HEK293 (cell line): ENCODE results near the gene GOLGA6L1.
"Not testable (repeated sequence)": the region's sequence is repeated elsewhere in the genome, so short reads cannot be mapped to it uniquely, and the experiment has no call there.

Source experiments
- ZNF138 ChIP-seq: fragments of 450-650 bp; formaldehyde crosslinking; IDR thresholded peaks from 2 replicates; pipeline ENCODE4 v1.5.1; 2016; ENCODE audit warnings: missing biosample characterization, missing genetic modification characterization, borderline replicate concordance
- ZNF274 ChIP-seq, 2 experiments: fragments of 200-500 bp in 1 of 2; fragments of 450-650 bp in 1 of 2; sonication (Bioruptor generic) in 1 of 2; formaldehyde crosslinking in 1 of 2; IDR thresholded peaks; 2 replicates each; pipeline versions ENCODE4 v1.5.1 to v1.6.1; 2014 to 2016; ENCODE audit warnings: borderline replicate concordance in 1 of 2, inconsistent platforms in 1 of 2, low read length in 1 of 2, missing biosample characterization in 1 of 2, missing genetic modification characterization in 1 of 2
- ZNF341 ChIP-seq: fragments of 450-650 bp; formaldehyde crosslinking; IDR thresholded peaks from 2 replicates; pipeline ENCODE4; 2016; ENCODE audit warnings: low read depth, missing biosample characterization, missing genetic modification characterization
- TF ChIP-seq, protein P1 (sequence below): fragments of 450-650 bp; formaldehyde crosslinking; IDR thresholded peaks from 2 replicates; pipeline ENCODE4 v1.5.1; 2016; ENCODE audit warnings: missing biosample characterization, missing genetic modification characterization, borderline replicate concordance
- TF ChIP-seq, protein P2 (sequence below): fragments of 450-650 bp; formaldehyde crosslinking; IDR thresholded peaks from 2 replicates; pipeline ENCODE4 v1.5.1; 2016; ENCODE audit warnings: missing biosample characterization, missing genetic modification characterization
- TF ChIP-seq, protein P3 (sequence below): fragments of 450-650 bp; formaldehyde crosslinking; IDR thresholded peaks from 2 replicates; pipeline ENCODE4 v1.5.1; 2016; ENCODE audit warnings: missing biosample characterization, missing genetic modification characterization

DNA sequence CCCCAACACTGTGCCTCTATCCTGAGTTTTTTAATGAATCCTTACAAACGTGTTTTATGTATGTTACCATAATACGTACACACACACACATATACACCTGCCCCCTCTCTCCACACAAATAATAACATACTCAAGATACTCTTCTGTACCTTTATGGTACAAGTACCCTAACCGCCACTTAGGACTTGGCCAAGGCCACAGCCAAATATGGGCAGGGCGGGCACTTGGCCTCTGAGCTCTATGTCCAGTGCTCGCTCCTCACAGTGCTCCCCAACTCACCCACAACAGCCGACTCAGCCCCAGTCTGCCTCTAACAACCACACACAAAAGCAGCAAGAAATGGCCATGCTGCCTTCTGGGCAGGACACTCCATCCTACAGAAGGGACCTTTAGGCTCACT, 3.8 kb downstream of the GOLGA6L1 start:
- TF ChIP-seq, protein P1, sequence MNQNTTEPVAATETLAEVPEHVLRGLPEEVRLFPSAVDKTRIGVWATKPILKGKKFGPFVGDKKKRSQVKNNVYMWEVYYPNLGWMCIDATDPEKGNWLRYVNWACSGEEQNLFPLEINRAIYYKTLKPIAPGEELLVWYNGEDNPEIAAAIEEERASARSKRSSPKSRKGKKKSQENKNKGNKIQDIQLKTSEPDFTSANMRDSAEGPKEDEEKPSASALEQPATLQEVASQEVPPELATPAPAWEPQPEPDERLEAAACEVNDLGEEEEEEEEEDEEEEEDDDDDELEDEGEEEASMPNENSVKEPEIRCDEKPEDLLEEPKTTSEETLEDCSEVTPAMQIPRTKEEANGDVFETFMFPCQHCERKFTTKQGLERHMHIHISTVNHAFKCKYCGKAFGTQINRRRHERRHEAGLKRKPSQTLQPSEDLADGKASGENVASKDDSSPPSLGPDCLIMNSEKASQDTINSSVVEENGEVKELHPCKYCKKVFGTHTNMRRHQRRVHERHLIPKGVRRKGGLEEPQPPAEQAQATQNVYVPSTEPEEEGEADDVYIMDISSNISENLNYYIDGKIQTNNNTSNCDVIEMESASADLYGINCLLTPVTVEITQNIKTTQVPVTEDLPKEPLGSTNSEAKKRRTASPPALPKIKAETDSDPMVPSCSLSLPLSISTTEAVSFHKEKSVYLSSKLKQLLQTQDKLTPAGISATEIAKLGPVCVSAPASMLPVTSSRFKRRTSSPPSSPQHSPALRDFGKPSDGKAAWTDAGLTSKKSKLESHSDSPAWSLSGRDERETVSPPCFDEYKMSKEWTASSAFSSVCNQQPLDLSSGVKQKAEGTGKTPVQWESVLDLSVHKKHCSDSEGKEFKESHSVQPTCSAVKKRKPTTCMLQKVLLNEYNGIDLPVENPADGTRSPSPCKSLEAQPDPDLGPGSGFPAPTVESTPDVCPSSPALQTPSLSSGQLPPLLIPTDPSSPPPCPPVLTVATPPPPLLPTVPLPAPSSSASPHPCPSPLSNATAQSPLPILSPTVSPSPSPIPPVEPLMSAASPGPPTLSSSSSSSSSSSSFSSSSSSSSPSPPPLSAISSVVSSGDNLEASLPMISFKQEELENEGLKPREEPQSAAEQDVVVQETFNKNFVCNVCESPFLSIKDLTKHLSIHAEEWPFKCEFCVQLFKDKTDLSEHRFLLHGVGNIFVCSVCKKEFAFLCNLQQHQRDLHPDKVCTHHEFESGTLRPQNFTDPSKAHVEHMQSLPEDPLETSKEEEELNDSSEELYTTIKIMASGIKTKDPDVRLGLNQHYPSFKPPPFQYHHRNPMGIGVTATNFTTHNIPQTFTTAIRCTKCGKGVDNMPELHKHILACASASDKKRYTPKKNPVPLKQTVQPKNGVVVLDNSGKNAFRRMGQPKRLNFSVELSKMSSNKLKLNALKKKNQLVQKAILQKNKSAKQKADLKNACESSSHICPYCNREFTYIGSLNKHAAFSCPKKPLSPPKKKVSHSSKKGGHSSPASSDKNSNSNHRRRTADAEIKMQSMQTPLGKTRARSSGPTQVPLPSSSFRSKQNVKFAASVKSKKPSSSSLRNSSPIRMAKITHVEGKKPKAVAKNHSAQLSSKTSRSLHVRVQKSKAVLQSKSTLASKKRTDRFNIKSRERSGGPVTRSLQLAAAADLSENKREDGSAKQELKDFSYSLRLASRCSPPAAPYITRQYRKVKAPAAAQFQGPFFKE (tag by site-specific recombination): not testable (repeated sequence)
- not testable (repeated sequence) for TF ChIP-seq ZNF341 (tag by site-specific recombination); ZNF274 (IDR thresholded peaks at IDR 0.05; ENCODE audit: low read length); ZNF274 (tag by site-specific recombination; IDR thresholded peaks at IDR 0.05; ENCODE audit: borderline replicate concordance); ZNF138 (tag by site-specific recombination)
- TF ChIP-seq, protein P2, sequence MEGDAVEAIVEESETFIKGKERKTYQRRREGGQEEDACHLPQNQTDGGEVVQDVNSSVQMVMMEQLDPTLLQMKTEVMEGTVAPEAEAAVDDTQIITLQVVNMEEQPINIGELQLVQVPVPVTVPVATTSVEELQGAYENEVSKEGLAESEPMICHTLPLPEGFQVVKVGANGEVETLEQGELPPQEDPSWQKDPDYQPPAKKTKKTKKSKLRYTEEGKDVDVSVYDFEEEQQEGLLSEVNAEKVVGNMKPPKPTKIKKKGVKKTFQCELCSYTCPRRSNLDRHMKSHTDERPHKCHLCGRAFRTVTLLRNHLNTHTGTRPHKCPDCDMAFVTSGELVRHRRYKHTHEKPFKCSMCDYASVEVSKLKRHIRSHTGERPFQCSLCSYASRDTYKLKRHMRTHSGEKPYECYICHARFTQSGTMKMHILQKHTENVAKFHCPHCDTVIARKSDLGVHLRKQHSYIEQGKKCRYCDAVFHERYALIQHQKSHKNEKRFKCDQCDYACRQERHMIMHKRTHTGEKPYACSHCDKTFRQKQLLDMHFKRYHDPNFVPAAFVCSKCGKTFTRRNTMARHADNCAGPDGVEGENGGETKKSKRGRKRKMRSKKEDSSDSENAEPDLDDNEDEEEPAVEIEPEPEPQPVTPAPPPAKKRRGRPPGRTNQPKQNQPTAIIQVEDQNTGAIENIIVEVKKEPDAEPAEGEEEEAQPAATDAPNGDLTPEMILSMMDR: not testable (repeated sequence)
- TF ChIP-seq, protein P3, sequence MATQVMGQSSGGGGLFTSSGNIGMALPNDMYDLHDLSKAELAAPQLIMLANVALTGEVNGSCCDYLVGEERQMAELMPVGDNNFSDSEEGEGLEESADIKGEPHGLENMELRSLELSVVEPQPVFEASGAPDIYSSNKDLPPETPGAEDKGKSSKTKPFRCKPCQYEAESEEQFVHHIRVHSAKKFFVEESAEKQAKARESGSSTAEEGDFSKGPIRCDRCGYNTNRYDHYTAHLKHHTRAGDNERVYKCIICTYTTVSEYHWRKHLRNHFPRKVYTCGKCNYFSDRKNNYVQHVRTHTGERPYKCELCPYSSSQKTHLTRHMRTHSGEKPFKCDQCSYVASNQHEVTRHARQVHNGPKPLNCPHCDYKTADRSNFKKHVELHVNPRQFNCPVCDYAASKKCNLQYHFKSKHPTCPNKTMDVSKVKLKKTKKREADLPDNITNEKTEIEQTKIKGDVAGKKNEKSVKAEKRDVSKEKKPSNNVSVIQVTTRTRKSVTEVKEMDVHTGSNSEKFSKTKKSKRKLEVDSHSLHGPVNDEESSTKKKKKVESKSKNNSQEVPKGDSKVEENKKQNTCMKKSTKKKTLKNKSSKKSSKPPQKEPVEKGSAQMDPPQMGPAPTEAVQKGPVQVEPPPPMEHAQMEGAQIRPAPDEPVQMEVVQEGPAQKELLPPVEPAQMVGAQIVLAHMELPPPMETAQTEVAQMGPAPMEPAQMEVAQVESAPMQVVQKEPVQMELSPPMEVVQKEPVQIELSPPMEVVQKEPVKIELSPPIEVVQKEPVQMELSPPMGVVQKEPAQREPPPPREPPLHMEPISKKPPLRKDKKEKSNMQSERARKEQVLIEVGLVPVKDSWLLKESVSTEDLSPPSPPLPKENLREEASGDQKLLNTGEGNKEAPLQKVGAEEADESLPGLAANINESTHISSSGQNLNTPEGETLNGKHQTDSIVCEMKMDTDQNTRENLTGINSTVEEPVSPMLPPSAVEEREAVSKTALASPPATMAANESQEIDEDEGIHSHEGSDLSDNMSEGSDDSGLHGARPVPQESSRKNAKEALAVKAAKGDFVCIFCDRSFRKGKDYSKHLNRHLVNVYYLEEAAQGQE: not testable (repeated sequence)
